Measurements from ENCODE around the gene ZNF311. TPM values are rescaled to one million over a fixed set of nuclear protein-coding genes. Genes with fewer than 3 reads are reported as not detected.

The ZNF311 gene
- total and polyA plus RNA-seq, 9 of the 15 experiments (the other 6 are each of a cell fraction or from before 2014, with no cell fraction given): 5.1 to 10.0 (median 7.5) TPM

GRCh38 chr6:28960846-28961500 lies 44.1 kb downstream of the ZNF311 start (continued):
- TF ChIP-seq ZNF639 (CRISPR knock-in tag; conservative IDR thresholded peaks at IDR 0.05 in 1 of 2, IDR thresholded peaks at IDR 0.05 in 1 of 2) (peak in 1 of 2 experiments; percentile 83; a peak in 2 of 4 replicates), MTA3 (IDR thresholded peaks at IDR 0.05; ENCODE audit: borderline replicate concordance) (peak; percentile 87), MBD2 (IDR thresholded peaks at IDR 0.05; ENCODE audit: borderline replicate concordance, low read depth) (peak; percentile 79), ATF3 (IDR thresholded peaks at IDR 0.05) (peak; percentile 67), ATF3 (CRISPR knock-in tag; conservative IDR thresholded peaks at IDR 0.05) (no peak), CBFA2T2 (conservative IDR thresholded peaks at IDR 0.05) (peak; percentile 50), NFE2L1 (tag; IDR thresholded peaks at IDR 0.05; ENCODE audit: borderline replicate concordance, low read depth) (peak; percentile 66), CUX1 (CRISPR knock-in tag; IDR thresholded peaks at IDR 0.05) (peak; percentile 53; the same call in 1 of the 2 replicates), HDAC1 (IDR thresholded peaks at IDR 0.05) (peak in 1 of 2 experiments; percentile 87; a peak in 2 of 4 replicates), JUND (IDR thresholded peaks at IDR 0.05; ENCODE audit: borderline replicate concordance, low read depth, low read length) (peak; percentile 82), JUND (tag; IDR thresholded peaks at IDR 0.05; ENCODE audit: borderline replicate concordance, low read depth, low read length) (peak; percentile 75; the same call in 1 of the 3 replicates), LEF1 (IDR thresholded peaks at IDR 0.05) (peak; percentile 84), SMARCC2 (IDR thresholded peaks at IDR 0.05; ENCODE audit: low read depth) (peak; percentile 78; the same call in 1 of the 2 replicates), LARP7 (IDR thresholded peaks at IDR 0.05) (0 out of 2 replicates have a peak, but pooled peaks have one; percentile 27), ZKSCAN8 (CRISPR knock-in tag; IDR thresholded peaks at IDR 0.05) (0 out of 2 replicates have a peak, but pooled peaks have one; percentile 28), PYGO2 (tag; IDR thresholded peaks at IDR 0.05) (peak; percentile 9; the same call in 1 of the 2 replicates), C11orf30 (IDR thresholded peaks at IDR 0.05; ENCODE audit: low read depth) (peak; percentile 97), CREM (IDR thresholded peaks at IDR 0.05; ENCODE audit: low read depth) (peak; percentile 77), MAFF (IDR thresholded peaks at IDR 0.05; ENCODE audit: low read length) (peak; percentile 94), SMARCE1 (IDR thresholded peaks at IDR 0.05) (peak; percentile 92), HDAC2 (IDR thresholded peaks at IDR 0.05) (peak; percentile 89), ZNF445 (CRISPR knock-in tag; IDR thresholded peaks at IDR 0.05; ENCODE audit: low read depth) (0 out of 2 replicates have a peak, but pooled peaks have one; percentile 62)
